ENCODE measurements around the gene SLC1A7.

- TF ChIP-seq POLR2A (IDR thresholded peaks at IDR 0.05; ENCODE audit: low read depth), result no peak
- TF ChIP-seq, protein P1, sequence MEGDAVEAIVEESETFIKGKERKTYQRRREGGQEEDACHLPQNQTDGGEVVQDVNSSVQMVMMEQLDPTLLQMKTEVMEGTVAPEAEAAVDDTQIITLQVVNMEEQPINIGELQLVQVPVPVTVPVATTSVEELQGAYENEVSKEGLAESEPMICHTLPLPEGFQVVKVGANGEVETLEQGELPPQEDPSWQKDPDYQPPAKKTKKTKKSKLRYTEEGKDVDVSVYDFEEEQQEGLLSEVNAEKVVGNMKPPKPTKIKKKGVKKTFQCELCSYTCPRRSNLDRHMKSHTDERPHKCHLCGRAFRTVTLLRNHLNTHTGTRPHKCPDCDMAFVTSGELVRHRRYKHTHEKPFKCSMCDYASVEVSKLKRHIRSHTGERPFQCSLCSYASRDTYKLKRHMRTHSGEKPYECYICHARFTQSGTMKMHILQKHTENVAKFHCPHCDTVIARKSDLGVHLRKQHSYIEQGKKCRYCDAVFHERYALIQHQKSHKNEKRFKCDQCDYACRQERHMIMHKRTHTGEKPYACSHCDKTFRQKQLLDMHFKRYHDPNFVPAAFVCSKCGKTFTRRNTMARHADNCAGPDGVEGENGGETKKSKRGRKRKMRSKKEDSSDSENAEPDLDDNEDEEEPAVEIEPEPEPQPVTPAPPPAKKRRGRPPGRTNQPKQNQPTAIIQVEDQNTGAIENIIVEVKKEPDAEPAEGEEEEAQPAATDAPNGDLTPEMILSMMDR (IDR thresholded peaks at IDR 0.05), result no peak
- TF ChIP-seq EP300 (IDR thresholded peaks at IDR 0.05), result no peak
- TF ChIP-seq POLR2AphosphoS5 (IDR thresholded peaks at IDR 0.05), result no peak
Measured at GRCh38 chr1:53049574-53049967, 92.9 kb downstream of the SLC1A7 start.

Measured in esophagus muscularis mucosa (tissue), 4 donors.